Measurements from ENCODE around the gene OBSL1.

Gene OBSL1

DNA sequence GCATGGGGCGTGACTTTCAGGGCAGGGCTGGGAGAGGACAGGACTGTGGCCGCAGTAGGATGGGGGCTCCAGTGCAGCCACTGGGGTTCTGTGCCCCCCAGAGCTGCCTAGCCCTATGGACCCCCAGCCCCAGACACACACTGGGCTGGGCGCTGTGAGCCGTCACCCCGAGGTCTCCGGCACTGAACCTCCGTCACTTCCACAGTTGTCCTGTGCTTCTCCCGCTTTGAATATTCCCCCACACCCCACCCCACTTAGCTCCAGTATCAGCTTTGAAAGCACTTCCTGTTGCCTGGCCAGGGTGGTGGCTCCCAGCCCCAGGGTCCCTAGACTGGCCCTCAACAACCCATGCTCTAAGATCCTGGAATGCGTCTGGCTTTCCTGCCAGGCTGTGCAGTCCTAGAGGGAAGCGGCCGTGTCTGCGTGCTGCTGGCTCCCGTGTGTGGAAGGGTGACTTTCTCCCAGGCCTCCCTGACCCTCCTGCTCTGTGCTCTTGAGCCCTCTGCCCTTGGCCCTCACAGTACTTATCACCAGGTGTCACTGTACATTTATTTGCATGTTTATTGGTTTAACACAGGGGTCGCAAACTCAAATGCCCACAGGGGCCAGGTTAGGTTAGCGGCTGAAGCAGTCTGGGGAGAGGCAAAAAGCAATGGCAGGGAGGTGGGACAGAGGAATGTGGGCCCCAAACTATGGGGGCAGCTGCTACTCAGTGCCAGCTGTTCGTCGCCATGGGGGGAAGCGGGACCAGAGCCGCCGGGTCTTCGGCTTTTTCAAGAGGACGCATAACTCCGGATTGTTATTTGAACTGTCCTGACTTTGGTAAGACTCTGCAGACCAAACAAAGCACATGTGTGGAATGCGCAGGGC lies 9.9 kb downstream of the OBSL1 start:
- TF ChIP-seq, protein P1, sequence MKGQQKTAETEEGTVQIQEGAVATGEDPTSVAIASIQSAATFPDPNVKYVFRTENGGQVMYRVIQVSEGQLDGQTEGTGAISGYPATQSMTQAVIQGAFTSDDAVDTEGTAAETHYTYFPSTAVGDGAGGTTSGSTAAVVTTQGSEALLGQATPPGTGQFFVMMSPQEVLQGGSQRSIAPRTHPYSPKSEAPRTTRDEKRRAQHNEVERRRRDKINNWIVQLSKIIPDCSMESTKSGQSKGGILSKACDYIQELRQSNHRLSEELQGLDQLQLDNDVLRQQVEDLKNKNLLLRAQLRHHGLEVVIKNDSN (IDR thresholded peaks at IDR 0.05), result no peak
- TF ChIP-seq YY1 (IDR thresholded peaks at IDR 0.05; ENCODE audit: low read depth) (no peak), TCF12 (IDR thresholded peaks at IDR 0.05; ENCODE audit: low read depth) (no peak), EGR1 (IDR thresholded peaks at IDR 0.05) (no peak), TAF1 (IDR thresholded peaks at IDR 0.05; ENCODE audit: low read depth) (no peak), NFIC (IDR thresholded peaks at IDR 0.05) (no peak), ZBTB7A (IDR thresholded peaks at IDR 0.05; ENCODE audit: low read depth) (no peak), CREB1 (IDR thresholded peaks at IDR 0.05; ENCODE audit: low read depth) (no peak), FOXM1 (IDR thresholded peaks at IDR 0.05; ENCODE audit: borderline replicate concordance, low read depth) (no peak), TEAD4 (IDR thresholded peaks at IDR 0.05) (no peak), RAD21 (IDR thresholded peaks at IDR 0.05; ENCODE audit: low read depth) (no peak), EP300 (IDR thresholded peaks at IDR 0.05; ENCODE audit: borderline replicate concordance) (no peak), CEBPB (IDR thresholded peaks at IDR 0.05) (no peak)
- TF ChIP-seq, protein P2, sequence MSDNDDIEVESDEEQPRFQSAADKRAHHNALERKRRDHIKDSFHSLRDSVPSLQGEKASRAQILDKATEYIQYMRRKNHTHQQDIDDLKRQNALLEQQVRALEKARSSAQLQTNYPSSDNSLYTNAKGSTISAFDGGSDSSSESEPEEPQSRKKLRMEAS (IDR thresholded peaks at IDR 0.05), result no peak
- TF ChIP-seq, protein P3, sequence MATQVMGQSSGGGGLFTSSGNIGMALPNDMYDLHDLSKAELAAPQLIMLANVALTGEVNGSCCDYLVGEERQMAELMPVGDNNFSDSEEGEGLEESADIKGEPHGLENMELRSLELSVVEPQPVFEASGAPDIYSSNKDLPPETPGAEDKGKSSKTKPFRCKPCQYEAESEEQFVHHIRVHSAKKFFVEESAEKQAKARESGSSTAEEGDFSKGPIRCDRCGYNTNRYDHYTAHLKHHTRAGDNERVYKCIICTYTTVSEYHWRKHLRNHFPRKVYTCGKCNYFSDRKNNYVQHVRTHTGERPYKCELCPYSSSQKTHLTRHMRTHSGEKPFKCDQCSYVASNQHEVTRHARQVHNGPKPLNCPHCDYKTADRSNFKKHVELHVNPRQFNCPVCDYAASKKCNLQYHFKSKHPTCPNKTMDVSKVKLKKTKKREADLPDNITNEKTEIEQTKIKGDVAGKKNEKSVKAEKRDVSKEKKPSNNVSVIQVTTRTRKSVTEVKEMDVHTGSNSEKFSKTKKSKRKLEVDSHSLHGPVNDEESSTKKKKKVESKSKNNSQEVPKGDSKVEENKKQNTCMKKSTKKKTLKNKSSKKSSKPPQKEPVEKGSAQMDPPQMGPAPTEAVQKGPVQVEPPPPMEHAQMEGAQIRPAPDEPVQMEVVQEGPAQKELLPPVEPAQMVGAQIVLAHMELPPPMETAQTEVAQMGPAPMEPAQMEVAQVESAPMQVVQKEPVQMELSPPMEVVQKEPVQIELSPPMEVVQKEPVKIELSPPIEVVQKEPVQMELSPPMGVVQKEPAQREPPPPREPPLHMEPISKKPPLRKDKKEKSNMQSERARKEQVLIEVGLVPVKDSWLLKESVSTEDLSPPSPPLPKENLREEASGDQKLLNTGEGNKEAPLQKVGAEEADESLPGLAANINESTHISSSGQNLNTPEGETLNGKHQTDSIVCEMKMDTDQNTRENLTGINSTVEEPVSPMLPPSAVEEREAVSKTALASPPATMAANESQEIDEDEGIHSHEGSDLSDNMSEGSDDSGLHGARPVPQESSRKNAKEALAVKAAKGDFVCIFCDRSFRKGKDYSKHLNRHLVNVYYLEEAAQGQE (IDR thresholded peaks at IDR 0.05; ENCODE audit: low read depth), result no peak

DNA sequence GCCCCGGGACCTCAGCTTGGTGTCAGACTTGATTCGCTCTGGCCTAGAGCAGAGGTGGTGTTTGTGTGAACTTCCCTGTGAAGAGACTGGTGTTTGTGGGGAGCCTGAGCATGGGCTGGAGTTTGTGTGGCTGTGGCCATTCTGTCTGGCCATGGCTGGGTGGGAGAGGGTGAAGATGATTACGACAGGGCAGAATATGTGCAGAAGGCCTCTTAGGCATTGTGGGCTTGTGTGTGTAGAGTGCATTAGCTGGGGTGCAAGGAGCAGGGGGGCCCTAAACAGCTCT lies 10.5 kb downstream of the OBSL1 start:
- TF ChIP-seq, protein P2 (IDR thresholded peaks at IDR 0.05), result no peak
- TF ChIP-seq EP300 (IDR thresholded peaks at IDR 0.05; ENCODE audit: borderline replicate concordance), result no peak
- no peak for TF ChIP-seq RAD21 (IDR thresholded peaks at IDR 0.05; ENCODE audit: low read depth)
- no peak for TF ChIP-seq TCF12 (IDR thresholded peaks at IDR 0.05; ENCODE audit: low read depth)
- no peak for TF ChIP-seq TAF1 (IDR thresholded peaks at IDR 0.05; ENCODE audit: low read depth)
- TF ChIP-seq ZBTB7A (IDR thresholded peaks at IDR 0.05; ENCODE audit: low read depth), result no peak
- no peak for TF ChIP-seq TEAD4 (IDR thresholded peaks at IDR 0.05)
- TF ChIP-seq, protein P3 (IDR thresholded peaks at IDR 0.05; ENCODE audit: low read depth), result no peak
- TF ChIP-seq NFIC (IDR thresholded peaks at IDR 0.05), result no peak
- no peak for TF ChIP-seq YY1 (IDR thresholded peaks at IDR 0.05; ENCODE audit: low read depth)
- TF ChIP-seq, protein P1 (IDR thresholded peaks at IDR 0.05), result no peak
- TF ChIP-seq FOXM1 (IDR thresholded peaks at IDR 0.05; ENCODE audit: borderline replicate concordance, low read depth), result no peak
- no peak for TF ChIP-seq CREB1 (IDR thresholded peaks at IDR 0.05; ENCODE audit: low read depth)
- TF ChIP-seq EGR1 (IDR thresholded peaks at IDR 0.05), result no peak
- no peak for TF ChIP-seq CEBPB (IDR thresholded peaks at IDR 0.05)

DNA sequence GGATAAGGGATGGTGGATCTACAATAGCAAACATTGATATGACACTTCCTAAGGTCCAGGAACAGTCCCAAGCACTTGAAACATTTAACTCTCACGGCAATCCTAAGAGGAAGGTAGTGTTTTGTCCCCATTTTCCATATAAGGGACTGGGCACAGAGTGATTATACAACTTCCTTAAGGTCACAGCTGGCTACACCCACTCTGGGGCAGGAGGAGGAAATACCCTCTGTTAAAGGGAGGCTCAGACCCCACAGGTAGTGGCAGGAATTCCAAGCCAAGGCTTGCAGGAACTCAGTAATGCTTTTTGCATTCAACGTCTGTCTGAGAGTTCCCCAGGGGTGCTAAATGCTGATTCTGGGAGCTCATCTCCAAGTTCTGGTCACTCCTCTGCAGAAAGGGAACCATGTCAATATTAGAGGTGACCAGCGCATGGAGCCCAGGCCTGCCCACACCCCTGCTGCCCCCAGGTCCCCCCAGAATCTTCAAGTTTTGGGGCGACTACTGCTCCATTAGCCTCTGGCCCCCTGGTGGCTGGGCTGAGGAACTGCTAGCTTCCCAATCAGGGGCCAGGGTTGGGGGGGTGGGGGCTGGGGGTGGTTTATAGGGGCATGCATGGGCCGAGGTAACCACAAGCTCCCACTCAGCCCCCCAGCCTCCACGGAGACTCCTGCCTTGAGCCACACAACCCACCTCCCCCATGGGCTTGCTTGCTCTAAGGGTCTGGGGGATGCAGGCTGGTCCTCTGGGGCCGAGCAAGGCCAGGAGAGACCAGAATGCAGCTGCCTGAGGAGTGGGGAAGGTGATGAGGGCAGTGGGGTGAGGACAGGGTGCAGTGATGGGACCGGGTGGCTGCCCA lies 11.1 kb downstream of the OBSL1 start:
- TF ChIP-seq CEBPB (IDR thresholded peaks at IDR 0.05) (no peak), EGR1 (IDR thresholded peaks at IDR 0.05) (no peak), RAD21 (IDR thresholded peaks at IDR 0.05; ENCODE audit: low read depth) (peak; percentile 16; the same call in 1 of the 2 replicates), YY1 (IDR thresholded peaks at IDR 0.05; ENCODE audit: low read depth) (no peak), FOXM1 (IDR thresholded peaks at IDR 0.05; ENCODE audit: borderline replicate concordance, low read depth) (no peak)
- TF ChIP-seq, protein P1 (IDR thresholded peaks at IDR 0.05), result no peak

DNA sequence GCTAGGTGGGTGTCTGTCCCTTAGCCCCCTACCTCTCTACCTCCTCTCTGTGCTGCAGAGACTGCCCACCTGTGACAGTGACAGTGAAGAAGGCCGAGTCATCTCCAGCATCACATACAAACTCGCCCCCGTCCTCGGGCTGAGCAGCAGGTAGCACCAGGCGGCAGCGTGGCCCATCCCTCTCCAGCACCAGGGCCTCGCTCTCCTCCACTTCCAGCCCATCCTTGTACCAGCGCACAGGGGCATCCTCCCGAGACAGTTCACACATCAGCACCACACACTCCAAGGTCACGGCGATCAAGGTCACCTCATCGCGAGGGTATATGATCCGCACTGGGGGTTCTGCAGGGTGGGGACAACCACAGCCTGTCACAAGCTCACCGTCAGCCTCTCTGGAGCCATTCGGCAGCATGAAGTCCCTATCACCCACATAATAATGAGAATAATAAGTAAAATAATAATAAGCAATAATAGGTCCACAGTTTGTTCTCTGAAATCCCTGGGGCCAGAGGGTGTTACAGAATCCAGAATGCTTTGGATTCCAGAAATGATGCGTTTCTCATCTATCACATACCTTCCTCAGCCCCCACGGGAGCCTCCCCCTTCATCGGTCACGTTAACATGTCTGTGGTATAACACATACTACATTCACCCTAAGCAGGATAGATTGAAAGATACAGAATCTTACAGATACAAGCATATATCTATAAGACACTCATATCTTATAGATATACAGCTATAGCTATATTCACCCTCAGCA lies 12.0 kb downstream of the OBSL1 start:
- TF ChIP-seq YY1 (IDR thresholded peaks at IDR 0.05; ENCODE audit: low read depth) (no peak), EGR1 (IDR thresholded peaks at IDR 0.05) (no peak), CREB1 (IDR thresholded peaks at IDR 0.05; ENCODE audit: low read depth) (no peak), NFIC (IDR thresholded peaks at IDR 0.05) (no peak), TCF12 (IDR thresholded peaks at IDR 0.05; ENCODE audit: low read depth) (no peak)
